HG03432 (cell line): ENCODE results near the gene MAP4K1.
A peak's percentile ranks its signal among the peaks of the same experiment; 100 is the strongest.
"Not testable (repeated sequence)": the region's sequence is repeated elsewhere in the genome, so short reads cannot be mapped to it uniquely, and the experiment has no call there.

ENCODE experiments used
- ATAC-seq: cut with Tn5 transposase; IDR thresholded peaks from one replicate; pipeline ENCODE4 v1.9.1; 2021; ENCODE audit warnings: mild to moderate bottlenecking, moderate library complexity; ENCODE audit not compliant: unreplicated experiment

Gene MAP4K1

DNA sequence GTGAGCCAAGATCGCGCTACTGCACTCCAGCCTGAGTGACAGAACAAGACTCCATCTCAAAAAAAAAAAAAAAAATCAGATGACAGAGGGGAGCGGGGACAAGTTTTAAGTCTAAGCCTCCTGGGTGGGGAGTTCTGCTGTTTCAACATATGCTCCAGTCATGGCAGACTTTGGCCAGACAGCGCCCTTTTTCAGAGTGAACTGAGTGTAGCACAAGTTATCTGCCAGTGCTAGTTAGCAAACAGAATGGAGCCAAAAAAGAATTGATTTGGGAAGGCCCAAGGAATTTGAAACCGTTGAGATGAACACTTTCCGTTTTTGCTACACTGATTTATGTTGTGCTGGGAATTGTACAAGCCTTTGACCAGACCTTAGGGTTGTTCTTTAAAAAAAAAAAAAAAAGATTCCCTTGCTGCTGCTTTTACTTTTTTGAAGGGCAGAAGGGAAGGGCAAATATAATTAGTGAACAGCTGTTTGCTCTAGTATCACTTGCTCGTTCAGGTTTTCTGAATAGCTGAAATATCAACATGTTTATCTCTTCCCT is 35.3 kb upstream of the MAP4K1 start:
- ATAC-seq: no peak

DNA sequence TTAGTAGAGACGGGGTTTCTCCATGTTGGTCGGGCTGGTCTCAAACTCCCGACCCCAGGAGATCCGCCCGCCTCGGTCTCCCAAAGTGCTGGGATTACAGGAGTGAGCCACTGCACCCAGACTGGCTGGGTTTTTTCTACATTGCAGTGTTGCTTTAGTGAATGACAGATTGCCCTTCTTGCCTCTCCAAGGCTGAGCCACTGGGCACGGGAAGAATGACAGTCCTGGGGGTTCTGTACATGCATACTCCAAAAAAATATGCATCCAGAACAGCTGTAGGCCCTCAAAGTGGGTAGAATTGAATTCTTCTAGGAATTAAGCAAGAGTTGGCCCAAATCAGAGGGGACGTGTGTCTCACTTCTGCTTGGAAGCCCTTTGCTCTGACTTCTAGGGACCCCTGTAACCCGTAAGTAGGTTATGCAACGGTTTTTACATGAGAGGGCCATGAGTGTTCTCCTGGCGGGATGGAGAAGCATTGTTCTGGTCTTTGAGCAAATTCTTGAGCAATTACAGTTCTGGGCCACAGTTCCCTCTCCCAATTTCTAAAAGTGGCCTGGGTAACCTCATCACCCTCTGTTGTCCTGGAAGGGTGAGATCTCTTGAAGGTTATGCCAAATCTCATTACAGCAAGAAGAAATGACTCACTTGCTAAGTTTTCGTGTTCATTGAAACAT is 33.3 kb upstream of the MAP4K1 start:
- ATAC-seq: no peak

DNA sequence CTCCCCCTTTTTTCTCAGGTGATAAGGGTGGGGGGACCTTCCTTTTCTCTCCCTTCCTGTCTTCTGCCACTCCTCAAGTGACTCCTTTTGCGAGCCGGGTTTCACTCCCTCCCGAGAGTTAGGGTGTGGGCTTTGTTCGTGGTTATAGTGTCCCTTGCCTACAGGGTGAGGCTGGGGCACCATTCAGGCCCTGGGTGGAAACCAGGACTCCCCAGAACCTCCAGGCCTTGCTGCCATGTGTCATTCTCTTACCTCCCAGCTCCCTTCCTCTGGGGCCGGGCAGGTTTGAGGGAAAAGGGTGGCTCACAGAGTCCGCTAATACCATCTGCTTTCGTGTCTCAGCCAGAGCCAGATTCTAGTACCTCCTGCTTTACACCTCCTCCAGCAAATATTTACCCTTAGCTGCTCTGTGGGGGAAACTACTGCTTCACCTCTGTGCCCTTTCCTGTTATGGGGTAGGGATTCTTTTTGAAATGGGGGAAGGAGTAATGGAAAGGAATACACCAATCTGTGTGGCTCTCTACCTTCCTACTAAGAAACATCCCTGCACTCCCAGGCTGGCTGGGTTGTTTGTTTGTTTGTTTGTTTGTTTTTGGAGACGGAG is 32.5 kb upstream of the MAP4K1 start:
- no peak for ATAC-seq

DNA sequence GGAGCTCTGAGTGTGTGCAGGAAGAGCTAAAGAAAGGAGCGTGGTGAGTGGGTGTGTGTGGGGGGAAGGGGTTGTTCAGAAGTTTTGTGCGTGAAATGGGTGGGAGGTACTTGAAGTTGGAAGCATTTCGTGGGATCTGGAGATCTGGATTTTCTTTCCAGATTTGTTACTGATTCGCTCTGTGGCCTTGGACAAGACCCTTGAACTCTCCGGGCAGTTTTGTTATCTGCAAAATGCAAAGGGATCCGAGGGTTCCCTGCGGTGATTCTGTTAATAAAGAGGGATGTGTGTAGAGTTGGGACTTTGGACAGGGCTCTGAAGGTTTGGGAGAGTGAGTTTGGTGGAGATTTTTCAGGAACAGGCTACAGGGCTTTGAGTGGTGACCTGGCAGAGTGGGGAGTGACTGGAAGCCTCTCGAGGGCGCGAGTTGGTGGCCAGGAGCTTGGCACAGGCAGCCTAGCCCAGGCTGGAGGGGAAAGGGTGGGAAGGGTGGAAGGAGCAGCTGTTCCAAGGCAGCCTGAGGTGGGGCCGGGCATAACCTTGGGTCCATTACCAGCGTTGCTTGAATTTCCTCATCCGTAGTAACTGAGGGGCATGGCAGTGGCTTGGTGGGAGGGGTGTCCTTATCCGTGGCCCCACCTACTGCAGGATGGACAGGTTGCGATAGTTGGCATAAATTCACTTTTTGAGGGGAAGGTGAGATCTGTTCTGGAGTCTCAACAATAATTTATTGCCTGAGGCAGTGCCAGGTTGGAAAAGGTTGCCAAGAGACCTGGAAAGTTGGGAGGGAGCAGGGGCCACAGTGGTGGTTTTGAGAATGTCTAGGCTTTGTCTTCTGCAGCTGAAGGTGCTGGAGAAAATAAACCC is 31.8 kb upstream of the MAP4K1 start:
- ATAC-seq: no peak

DNA sequence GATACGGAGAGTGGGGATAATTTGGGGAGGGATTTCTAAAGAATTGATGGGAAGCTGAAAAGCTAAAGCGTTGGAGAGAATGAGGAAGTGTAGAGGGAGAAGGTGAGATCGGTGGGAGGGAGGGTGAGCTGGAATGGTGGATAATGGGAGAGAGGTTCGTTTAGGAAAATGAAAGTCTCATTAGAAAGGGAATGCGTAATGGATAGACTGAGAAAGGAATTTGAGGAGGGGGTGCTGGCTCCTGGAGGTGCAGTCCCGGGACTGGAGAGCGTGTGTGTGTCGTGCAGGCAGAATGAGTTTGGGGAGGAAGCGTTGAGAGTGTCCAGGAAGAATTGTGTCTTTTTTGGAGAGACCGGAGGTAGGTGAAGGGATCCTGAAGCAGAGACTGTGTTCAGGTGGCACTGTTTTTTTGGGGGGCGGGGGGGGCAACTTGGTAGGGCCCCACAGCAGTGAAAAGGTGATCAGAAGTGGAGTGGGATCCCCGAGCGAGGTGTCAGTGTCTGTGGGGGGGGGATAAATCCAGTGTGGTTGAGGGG is 31.1 kb upstream of the MAP4K1 start:
- ATAC-seq: no peak

DNA sequence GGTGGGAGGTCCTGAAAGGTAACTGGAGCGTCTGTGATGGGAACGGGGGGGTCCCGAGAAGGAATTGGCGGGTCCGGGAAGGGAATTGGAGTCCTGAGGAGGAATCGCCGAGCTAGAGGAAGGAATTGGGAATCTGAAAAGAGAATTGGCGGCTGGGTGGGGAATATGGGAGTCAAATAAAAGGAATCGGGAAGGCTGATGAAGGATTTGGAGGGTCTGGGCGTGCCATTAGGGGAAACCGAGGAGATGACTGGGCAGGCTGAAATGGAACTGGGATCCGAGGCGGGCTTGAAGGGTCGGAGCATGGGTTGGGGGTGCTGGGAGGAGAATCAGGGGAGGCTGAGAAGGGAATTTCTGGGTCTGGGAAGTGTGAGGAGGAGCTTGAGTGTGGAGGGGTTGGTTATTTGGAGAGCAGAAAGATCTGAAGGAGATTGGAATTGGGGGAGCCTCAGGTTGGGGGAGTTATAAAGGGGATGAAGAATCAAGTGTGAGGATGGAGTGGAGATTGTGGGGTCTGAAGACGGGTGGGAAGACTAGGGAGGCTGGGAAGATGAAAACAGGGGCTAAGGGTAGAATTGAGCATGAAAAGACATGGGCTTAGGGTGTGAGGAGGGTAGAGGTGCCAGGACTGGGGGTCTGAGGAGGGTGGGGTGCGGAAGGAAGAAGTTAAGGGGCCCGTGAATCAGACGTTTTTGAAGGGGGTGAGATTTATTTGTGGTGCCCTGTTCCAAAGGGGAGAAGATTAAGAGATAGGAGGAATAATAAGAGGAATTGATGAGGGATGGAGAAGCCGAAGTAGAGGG is 30.4 kb upstream of the MAP4K1 start:
- no peak for ATAC-seq

DNA sequence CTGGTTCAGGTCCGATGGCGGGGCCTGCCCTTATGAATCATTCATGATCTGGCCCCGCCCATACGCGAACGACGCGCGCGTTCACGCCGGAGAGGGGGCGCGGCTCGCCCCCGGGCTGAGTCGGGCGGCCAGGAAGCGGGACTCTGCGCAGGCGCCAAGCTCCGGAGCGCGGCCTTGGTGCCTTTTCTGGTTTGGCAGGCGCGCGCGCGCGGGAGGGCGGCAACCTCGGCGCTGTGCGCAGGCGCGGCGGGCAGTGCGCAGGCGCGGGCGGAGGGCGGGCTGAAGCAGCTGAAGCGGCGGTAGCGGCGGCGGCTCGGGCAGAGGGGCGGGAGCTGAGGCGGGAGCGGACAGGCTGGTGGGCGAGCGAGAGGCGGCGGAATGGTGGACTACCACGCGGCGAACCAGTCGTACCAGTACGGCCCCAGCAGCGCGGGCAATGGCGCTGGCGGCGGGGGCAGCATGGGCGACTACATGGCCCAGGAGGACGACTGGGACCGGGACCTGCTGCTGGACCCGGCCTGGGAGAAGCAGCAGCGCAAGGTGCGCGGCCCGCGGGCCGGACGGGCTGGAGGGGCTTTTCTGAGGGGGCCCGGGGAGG is 29.7 kb upstream of the MAP4K1 start, which contains the start of gene ACTN4:
Gene ACTN4 (plus strand): TSS at position 282 of the 598 bp plus-strand sequence. CDS start 97 bp downstream, at position 379.
- peak; percentile 92 for ATAC-seq

DNA sequence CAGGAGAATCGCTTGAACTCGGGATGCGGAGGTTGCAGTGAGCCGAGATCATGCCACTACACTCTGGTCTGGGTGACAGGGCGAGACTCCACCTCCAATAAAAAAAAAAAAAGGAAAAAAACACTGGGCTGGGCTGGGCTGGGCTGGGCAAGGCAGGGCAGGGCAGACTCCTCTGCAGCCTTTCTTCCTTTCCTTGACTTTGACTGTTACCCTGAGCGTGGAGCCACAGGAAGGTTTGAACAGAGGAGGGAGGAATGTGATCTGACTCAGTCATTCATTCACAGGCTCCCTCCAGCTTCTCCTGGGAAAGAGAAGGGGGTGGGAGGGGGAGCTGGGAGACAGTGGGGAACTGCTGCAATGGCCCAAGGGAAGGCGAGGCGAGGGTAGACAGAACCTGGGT is 27.0 kb upstream of the MAP4K1 start:
- ATAC-seq: no peak

DNA sequence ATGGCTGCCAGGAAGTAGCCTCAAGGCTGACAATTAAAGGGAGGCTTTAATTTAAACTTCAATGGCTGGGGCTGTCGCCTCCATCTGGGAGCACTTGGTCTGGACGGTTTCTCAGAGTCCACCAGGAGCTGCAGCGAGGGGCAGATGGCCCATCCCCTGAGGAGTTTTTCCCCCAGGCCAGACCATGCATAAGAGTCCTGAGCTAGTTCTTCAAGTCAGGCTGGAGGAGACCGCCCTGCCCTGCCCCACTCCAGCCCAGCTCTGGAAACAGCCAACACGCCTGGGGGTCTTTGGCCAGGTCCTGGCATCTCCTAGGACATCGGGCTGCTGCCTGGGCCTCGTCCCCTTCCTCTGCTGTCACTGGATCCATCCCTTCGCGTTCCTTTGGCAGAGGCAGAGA is 24.4 kb upstream of the MAP4K1 start:
- no peak for ATAC-seq

DNA sequence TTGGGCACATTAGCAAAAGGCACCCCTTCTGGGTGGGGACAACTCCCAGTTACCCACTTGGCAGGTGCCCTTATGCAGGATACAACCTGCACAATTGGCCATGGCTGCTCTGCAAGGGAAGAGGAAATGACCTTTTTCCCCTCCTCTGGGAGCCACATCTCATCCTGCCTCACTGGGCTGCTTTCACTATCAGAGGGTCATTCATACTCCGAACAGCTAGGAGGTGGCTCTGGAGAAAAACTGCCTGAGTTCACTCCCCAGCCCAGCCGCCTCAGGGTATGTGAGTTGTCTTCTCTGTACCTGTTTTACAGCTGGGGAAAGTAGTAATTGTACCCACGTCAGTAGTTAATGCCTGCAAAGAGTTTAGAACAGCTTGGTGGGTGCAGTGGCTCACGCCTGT is 22.6 kb upstream of the MAP4K1 start:
- no peak for ATAC-seq

DNA sequence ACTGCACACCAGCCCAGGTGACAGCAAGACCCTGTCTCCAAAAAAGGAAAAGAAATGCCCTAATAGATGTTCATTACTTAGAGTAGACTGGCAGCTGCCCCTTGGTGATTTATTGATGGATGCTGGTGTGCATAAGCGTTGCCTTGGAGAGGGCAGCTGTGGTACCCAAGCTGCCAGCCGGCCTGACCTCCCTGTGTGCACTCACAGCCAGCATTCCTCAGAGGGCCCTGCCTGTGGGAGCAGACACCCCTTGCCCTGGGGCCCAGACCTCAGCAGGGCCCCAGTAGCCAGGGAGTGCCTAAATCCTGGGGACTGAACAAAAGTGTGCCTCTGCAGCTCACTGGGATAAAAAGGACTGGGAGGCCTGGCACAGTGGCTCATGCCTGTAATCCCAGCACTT is 21.9 kb upstream of the MAP4K1 start:
- no peak for ATAC-seq

DNA sequence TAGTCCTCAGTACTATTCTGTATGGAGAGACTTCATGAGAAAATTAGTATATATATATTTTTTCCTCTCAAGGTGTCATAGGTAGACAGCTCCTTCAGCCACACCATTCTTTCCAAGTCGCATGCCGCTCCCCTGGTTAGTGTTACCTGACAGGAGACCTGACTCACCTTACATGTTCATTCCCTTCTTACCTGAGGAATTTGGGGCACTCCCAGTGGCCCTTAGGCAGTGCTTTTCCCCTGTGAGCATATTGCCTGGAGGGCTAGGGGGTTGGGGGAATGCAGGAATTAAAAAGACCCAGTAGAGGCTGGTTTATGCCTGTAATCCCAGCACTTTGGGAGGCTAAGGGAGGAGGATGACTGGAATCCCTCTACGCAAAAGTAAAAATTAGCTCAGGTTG is 20.7 kb upstream of the MAP4K1 start:
- no peak for ATAC-seq

DNA sequence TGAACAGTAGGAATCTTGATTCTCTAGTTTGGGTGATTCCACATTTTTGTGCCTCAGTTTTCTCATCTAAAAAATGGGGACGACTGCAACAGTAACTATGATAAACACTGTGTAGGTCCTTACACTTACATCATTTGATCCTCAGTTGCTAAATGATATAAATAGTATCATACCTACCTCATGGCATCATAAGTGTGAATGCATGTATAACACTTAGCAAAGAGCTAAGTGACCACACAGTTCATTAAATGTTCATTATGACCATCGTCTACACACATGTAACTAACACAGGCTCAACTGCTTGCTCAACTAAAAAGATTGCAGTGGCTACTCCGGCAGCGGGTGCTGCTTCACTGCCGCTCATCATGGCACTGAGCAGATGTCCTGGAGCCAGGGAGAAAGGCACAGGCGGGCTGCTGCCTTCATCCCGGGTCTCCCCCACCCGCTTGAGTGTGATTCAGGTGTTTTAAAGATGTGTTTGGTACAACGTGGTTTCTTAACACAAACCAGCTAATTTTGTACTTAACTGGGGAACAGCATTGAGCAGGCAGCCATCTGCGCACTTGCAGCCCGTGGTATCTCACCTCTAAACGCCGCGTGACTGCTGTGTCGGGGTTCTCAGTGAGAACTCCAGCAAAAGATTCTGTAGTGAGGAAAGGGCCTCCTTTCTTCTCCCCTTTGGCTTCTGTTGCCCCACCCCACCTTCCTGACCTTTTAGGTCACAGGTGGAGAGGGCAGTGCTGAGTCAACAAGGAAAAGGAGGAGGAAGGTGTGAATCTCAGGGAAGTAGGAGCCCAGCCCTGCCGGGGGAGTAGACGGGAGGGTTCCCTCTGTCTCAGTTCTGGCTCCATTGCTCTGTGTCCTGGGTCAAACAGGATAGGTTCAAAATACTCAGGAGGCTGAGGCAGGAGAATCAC is 18.0 kb upstream of the MAP4K1 start:
- no peak for ATAC-seq

DNA sequence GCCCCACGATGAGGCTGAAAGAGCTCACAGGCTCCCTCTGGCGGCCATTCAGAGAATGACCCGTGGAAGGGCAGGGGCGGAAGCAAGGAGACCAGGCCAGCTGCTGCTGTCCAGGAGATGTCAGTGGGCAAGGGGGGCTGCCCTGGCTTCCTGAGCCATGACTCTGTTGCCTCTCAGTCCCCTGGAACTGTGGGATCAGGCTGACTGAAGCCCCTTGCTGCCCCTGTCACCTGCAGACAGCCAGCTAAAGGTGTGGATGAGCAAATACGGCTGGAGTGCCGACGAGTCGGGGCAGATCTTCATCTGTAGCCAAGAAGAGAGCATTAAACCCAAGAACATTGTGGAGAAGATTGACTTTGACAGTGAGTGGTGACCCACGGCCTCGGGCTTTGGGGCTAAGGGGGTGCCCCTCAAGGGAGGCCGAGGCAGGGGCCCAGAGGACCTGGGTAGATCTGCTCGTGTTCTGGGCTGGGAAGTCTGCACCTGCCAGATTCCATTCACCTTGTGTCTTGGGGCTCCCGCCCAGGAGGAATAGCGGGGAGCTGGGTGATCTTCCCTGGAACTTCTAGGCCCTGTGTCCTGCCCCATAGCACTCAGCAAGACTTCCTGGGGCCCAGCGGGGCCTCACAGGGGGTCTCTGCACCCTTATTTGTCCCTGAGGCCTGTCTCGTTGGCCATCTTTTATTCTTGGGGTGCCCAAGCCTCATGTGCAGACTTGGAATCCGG is 17.2 kb upstream of the MAP4K1 start:
- ATAC-seq: no peak

DNA sequence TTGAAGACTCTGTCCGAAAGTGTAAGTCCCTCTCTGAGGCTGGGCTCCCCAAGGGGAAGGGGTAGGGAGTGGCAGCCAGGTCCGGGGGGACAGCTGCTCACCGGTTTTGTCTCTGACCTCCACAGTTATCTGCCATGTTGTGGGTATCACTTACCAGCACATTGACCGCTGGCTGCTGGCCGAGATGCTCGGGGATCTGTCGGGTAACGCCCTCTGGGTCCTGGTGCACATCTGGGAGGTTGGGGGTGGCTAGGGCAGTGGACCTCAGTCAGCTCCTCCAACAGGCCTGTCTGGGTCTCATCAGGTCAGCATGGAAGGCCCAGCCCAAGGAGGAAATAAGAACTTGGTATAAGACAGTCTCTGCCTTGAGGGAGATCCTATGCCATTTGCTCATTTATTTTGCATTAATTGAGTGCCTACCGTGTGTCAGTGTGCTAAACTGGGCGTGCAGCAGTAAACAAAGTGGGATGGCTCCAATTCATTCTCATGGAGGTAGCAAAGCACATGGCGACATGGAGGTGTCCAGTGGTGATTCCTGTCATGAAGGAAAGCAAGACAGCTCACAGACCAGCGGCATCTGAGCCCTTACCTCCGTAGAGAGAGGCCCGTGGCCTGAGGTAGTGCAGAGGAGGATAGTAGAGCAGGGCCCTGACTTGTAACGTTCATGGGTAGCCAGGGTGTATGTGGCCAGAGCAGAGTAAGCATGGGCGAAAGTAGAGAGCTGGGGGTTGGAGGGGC is 14.9 kb upstream of the MAP4K1 start:
- no peak for ATAC-seq

DNA sequence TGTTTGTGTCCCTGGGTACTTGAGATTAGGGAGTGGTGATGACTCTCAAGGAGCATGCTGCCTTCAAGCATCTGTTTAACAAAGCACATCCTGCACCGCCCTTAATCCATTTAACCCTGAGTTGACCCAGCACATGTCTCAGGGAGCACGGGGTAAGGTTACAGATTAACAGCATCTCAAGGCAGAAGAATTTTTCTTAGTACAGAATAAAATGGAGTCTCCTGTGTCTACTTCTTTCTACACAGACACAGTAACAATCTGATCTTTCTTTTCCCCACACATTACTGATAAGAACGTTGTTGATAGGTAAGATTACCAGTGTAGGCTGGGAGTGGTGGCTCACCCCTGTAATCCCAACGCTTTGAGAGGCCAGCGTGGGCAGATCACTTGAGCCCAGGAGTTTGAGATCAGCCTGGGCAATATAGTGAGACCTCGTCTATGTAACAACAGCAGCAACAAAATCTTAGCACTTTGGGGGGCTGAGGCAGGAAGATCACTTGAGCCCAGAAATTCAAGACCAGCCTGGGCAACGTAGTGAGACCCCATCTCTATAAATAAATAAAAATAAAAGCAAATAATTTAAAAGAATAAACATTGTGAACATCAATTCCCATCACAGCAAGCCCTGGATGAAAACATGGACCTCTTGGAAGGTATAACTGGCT is 14.2 kb upstream of the MAP4K1 start:
- ATAC-seq: not testable (repeated sequence)

DNA sequence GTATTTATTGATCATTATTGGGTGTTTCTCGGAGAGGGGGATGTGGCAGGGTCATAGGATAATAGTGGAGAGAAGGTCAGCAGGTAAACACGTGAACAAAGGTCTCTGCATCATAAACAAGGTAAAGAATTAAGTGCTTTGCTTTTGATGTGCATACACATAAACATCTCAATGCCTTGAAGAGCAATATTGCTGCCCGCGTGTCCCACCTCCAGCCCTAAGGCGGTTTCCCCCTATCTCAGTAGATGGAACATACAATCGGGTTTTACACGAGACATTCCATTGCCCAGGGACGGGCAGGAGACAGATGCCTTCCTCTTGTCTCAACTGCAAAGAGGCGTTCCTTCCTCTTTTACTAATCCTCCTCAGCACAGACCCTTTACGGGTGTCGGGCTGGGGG is 13.5 kb upstream of the MAP4K1 start:
- ATAC-seq: not testable (repeated sequence)
